ENCODE results near the gene RGS3.

The RGS3 gene

DNA sequence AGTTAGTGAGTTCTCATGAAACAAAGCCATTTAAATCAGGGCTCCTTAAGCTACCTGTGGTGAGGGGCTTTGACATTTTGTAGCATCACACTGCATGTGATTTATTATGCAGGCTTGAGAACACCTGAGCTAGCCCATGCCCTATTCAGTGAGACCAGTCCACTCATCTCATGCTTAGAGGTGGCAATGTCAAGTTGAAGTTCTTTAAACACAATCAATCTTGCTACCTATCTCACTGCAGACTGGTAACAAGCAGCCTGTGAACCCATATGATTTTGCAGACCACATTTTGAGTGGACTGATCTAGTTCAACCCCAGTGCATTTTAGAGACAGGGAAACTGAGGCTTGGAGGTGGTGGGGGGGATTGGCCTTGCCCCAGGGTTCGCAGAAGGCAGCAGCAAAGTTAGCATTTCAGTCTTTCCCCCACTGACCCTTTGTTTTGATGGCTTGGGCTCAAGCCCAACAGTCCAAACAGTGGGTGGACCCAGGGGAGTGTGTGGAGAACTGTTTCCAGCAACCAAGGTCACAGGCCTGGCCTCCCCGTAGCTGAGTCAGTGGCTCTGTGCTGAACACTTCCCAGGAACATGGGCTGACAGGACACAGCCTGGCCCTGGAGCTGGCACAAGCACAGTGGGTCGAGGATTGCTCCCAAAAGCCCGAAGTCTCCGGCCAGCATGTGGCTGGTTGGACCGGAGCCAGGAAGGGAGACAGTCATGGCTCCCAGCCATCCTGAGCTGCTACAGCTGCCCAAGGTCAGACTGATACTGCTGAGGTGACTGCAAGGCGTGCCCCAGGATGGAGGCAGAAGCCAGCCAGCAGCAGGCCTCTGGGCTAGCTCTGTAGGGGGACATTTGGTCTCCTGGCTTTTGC is 95.3 kb downstream of the RGS3 start:
- no peak for DNase-seq

- DNase-seq: no peak
These were observed 96.6 kb downstream of the RGS3 start for GRCh38 chr9:113559834-113560800.

GRCh38 chr9:113562653-113563381 is 99.3 kb downstream of the RGS3 start:
- DNase-seq: no peak

GRCh38 chr9:113563826-113564497 is 100.4 kb downstream of the RGS3 start:
- no peak for DNase-seq

GRCh38 chr9:113564498-113565237 is 101.1 kb downstream of the RGS3 start:
- peak; percentile 37 for DNase-seq

DNA sequence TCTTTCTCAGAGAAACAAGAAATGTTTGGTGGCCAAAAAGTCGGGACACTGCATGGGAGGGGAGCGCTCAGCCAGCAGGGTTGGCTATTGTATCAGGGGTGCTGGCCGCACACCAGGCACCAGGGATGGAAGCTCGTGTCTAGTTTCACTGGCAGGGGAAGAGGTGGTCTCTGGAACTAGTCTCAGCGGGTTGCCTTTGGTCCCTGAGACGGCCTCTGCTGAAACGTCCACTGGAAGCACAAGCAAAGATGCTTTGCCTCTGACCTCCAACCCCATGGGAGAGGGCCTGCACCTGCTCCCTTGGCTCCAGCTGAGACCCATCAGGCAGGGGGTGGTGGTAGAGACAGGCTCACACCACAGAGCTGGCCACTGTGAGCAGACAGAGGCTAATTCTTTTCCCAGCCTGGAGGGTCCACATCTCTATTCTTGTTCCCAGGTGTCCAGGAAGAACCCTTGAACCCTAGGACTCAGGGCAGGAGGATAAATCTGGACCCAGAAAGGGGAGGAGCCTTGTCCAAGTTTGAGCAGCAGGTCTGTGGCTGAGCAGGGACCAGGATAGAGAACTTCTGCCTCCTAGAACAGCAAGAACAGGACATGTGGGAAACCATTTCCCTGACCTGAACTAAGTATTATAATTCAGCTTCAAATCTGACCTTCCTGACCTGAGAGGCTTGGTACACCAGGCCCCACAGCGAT is 102.6 kb downstream of the RGS3 start:
- no peak for DNase-seq

DNA sequence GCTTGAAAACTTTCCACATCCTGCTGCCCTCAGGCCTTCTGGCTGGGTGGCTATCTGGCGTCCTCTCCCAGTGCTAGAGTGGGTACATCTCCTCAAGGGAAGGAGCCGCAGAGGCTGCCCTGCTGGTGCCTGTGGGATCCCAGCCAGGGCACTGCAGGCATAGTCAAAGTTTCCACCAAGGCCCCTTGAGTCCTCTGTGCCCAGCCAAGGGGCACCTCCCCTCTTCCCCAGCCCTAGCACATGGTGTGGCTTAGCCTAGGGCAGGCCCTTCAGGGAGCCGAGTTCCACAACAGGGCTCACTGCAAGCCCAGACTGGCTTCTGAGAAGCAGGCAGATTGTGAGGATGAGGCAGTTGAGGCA is 103.2 kb downstream of the RGS3 start:
- no peak for DNase-seq

- DNase-seq: no peak
These were observed 104.0 kb downstream of the RGS3 start for GRCh38 chr9:113567361-113568080.

- no peak for DNase-seq
These were observed 104.5 kb downstream of the RGS3 start for GRCh38 chr9:113568081-113568435.

GRCh38 chr9:113568571-113569321 is 105.2 kb downstream of the RGS3 start:
- DNase-seq: peak; percentile 38

DNA sequence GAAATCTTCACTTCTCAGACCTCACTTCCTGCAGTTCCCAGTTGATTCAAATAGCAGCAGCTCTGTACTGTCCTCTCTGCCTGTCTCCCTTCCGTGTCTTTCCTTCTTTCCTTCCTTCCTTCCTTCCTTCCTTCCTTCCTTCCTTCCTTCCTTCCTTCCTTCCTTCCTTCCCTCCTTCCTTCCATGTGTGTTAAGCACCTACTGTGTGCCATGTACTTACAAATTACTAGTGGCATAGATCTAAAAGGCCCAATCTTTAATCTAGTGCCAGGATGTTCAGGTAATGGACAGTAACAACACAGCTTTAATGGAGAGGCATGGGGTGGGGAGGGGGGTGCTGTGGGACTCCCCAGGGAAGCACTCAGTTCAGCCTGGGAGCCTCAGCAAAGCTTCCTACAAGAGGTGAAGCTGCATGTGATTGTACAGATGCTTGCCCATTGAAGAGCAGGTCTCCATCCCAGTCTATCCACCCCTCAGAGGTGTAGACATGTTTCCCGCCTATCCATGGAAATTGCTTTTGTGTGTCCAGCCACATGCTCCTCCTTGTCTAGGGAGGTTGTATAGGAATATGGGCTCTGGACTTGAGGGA is 106.0 kb downstream of the RGS3 start:
- no peak for DNase-seq

DNA sequence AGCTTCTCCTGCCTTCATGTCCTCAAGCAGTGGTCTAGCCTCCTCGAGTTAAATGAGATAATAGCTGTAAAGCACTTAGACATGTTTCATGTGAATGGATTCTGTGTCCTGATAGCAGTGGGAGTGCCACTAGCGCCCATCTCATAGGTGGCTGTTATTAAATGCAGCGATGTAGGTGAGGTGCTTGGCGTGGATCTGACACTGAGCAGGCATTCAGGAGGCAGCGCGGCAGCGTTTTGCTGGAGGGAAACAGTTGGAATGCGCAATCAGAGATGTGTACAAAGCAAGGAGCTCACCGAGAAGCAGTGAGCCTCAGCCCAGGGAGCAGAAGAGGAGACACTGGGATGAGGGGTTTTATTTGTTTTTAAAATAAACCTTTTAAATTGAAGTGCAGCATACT is 106.6 kb downstream of the RGS3 start:
- DNase-seq: no peak

- no peak for DNase-seq
These were observed 107.5 kb downstream of the RGS3 start for GRCh38 chr9:113570749-113571711.

DNA sequence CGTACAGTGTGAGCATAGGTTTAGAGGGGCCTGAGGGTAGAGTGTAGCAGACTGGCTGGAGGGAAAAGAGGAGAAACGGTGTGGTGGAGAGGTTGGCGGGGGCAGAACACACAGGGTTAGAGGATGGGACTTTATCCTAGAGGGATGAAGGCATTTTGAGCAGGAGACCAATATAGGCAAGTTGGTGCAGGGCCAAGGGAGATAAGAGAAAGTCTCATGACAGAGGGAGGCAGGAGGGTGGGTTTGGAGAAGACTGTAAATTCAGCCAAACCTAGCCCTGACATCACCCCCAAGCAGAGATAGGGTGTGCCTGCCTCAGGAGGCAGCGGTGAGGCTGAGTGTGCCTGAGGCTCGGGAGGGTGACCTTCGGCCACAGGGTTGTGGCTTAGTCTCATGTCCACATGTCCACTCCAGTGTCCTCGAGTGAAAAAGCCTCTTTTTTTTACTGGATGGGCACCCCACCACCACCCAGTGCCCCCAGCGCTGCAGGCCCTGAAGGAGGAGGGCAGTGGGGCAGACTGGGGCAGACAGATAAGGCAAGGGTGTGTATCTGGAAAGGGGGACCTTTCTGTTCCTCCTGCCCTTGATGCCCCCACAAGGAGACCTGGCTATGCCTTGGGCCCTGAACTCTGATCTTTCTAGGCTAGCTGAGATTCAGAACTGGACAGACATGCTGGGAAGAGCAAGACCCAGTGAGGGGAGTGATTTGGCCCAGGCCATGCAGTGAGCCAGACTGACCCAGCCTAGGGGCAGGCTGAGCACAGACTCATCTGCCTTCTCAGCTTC is 108.7 kb downstream of the RGS3 start:
- DNase-seq: no peak

DNA sequence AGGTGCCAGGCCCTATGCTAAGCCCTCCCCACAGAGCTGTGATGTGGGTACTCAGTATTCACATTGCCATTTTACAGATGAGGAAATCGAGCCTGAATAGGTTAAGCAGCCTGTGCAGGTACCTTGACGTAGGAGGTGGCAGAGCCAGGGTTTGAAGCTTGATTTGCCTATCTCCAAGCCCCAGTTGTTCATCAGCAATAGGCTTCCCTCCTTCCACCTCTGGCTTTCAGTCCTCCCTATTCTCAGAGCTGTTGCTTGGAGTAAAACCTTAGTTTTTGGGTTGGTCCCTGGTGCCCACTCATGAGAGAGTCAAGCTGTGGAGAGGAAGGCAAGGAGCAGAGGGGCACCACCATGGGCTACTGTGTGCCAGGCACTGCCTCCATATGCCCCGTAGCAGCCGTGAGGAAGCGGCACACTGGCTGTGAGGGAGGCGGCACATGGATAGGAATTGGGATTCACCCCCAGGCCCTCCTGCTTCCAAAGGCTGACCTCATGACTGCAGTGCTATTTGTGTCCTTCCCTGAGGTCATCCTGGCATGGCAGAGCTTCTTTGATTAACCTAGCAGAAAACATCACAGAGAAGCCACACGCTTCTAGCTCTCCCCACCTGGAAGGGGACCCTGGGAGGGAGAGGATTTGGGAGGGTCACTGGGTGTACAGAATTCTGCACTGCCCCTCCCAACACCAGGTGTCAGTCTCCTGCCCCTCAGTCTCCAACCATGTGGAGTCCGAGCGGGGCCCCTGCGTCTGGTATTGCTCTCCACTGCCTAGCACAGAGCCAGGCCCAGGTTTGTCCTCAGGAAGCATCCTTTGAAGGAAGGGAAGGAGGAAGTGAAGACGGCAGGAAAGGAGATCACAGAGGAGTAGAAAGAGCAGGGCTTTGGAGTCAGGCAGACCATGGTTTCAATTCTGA is 109.8 kb downstream of the RGS3 start:
- DNase-seq: no peak

DNA sequence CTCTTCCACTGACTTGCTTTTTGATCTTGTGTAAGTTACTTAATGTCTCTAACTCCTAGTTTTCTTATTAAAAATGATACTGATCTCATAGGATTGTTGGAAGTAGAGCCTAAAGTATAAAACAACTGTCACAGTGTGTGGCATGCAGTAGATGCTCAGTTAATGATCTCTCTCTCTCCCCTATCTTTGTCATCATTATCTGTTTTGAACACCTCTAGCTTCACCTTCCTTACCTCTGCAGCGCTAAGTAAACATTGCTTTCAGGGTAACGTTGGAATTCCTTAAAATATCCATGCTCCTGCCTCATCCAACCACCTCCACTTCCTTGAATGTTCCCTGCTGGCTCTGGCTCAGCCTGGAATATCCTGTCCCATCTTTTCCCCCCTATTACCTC is 110.4 kb downstream of the RGS3 start:
- DNase-seq: no peak
